NB4 (cell line): Measurements from ENCODE around the gene BHLHE23.

ENCODE experiments used
- DNase-seq: peaks from one replicate; pipeline ENCODE4 v3.0.0; 2010; ENCODE audit warnings: low read depth
- H3K4me3 ChIP-seq: one replicate; pipeline ENCODE4 v1.5.1; 2011; ENCODE audit warnings: mild to moderate bottlenecking, low read depth, low read length, moderate library complexity
- MYC ChIP-seq: IDR thresholded peaks from 2 replicates; pipeline ENCODE4 v1.6.1; 2011; ENCODE audit warnings: low read depth, low read length
- POLR2A ChIP-seq: IDR thresholded peaks from 2 replicates; pipeline ENCODE4 v1.6.1; 2011; ENCODE audit warnings: mild to moderate bottlenecking; ENCODE audit not compliant: insufficient read length; ENCODE audit errors: extremely low read depth
- TF ChIP-seq, protein P1 (sequence below): IDR thresholded peaks from one replicate; pipeline ENCODE4 v1.5.1; 2012; ENCODE audit warnings: low read depth, low read length
- TF ChIP-seq, protein P2 (sequence below): IDR thresholded peaks from 2 replicates; pipeline ENCODE4 v1.6.1; 2011; ENCODE audit warnings: low read depth, low read length

The BHLHE23 gene

DNA sequence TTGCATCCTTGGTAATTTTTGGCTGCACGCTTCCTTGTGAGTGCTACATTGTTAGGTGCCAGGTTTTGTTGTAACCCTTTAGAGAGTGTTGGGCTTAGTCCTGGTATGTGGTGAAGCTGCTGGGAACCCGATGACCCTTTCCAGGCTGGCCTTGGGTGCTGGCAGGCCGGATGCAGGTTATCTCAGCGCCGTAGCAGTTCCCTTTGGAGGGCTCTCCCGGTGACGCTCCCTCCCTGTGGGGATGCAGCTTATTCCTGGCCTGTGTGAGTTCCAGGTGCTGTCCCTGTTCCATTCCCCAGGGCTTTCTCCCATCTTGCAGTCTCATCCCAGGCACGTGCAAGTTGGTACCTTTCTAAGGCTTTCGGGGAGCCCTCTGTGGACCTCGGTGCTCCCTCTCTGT is 13.9 kb upstream of the BHLHE23 start:
- TF ChIP-seq MYC, result no peak
- no peak for TF ChIP-seq POLR2A
- TF ChIP-seq, protein P1, sequence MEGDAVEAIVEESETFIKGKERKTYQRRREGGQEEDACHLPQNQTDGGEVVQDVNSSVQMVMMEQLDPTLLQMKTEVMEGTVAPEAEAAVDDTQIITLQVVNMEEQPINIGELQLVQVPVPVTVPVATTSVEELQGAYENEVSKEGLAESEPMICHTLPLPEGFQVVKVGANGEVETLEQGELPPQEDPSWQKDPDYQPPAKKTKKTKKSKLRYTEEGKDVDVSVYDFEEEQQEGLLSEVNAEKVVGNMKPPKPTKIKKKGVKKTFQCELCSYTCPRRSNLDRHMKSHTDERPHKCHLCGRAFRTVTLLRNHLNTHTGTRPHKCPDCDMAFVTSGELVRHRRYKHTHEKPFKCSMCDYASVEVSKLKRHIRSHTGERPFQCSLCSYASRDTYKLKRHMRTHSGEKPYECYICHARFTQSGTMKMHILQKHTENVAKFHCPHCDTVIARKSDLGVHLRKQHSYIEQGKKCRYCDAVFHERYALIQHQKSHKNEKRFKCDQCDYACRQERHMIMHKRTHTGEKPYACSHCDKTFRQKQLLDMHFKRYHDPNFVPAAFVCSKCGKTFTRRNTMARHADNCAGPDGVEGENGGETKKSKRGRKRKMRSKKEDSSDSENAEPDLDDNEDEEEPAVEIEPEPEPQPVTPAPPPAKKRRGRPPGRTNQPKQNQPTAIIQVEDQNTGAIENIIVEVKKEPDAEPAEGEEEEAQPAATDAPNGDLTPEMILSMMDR, result no peak
- TF ChIP-seq, protein P2, sequence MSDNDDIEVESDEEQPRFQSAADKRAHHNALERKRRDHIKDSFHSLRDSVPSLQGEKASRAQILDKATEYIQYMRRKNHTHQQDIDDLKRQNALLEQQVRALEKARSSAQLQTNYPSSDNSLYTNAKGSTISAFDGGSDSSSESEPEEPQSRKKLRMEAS, result no peak
- no peak overlapping the region for H3K4me3 ChIP-seq
- DNase-seq, result no peak

GRCh38 chr20:63017826-63018411 is 11.2 kb upstream of the BHLHE23 start:
- no peak overlapping the region for H3K4me3 ChIP-seq
- no peak for DNase-seq
- no peak for TF ChIP-seq POLR2A
- no peak for TF ChIP-seq MYC
- TF ChIP-seq, protein P2, result no peak
- TF ChIP-seq, protein P1, result no peak

DNA sequence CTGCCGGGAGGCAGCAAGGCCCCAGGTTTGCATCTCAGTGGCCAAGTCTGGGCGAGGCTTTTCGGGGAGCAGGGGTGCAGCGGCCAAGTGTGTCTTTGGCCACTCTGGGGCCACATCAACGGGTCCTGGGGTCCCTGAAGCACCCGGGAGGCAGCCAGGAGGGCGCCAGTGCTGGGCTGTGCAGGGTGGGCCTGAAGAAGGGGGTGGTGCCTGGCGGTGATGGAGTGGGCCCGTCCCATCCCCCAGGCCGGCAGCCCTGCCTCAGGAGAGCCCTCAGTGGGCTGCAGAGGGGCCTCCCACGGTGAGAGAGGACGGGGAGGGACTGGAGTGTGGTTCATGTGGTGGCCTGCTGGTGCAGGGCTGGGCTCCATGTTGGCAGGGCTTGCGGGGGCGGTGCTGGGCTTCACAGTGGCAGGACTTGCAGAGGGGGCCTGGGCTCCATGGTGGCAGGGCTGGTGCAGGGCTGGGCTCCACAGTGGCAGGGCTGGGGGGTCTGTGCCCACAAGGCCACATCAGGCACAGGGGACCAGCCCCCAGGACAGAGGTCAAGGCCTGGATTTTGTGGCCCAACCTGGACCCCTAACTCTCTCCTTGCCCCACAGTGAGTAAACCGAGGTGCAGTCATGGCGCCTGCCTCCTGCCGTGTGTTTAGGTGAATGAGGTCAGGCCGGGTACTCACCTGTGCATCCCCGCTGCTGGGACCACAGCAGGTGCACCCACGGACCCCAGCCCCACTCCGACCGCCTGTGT is 10.5 kb upstream of the BHLHE23 start:
- H3K4me3 ChIP-seq, result no peak overlapping the region
- no peak for TF ChIP-seq MYC
- TF ChIP-seq, protein P2, result no peak
- TF ChIP-seq POLR2A, result no peak
- TF ChIP-seq, protein P1, result no peak
- no peak for DNase-seq

DNA sequence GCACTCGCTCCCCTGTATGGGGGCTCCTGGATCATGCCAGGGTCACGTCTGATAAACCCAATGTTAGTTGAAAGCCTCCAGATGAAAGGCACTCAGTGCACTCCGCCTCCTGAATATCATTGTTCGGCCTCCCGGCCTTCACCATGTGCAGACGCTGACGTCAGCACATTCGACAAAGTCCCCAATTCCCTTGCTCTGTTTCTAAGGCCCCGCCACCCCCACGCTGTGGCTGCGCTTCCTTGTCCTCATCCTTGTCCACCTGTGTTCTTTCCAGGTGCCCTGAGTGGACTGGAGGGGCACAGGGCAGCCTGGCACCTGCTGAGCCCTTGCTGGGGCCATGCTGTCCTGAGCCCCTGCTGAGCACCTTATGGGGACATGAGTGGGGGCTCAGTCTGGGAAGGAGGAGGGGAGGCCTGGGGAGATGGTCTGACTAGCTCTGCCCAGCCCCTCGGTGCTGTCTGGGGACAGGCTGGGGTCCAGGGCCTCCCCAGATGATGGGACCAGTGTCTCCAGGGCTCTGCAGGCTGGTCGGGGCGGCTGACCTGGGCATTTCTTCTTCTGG is 9.8 kb upstream of the BHLHE23 start:
- TF ChIP-seq MYC, result no peak
- TF ChIP-seq, protein P2, result no peak
- no peak for TF ChIP-seq POLR2A
- TF ChIP-seq, protein P1, result no peak
- no peak overlapping the region for H3K4me3 ChIP-seq
- no peak for DNase-seq

GRCh38 chr20:63015662-63016361 is 9.0 kb upstream of the BHLHE23 start:
- TF ChIP-seq MYC (no peak), POLR2A (no peak)
- TF ChIP-seq, protein P1, result no peak
- TF ChIP-seq, protein P2, result no peak
- H3K4me3 ChIP-seq, result no peak overlapping the region
- DNase-seq, result no peak
